Measurements from ENCODE around the gene REEP6.

- TF ChIP-seq, protein P1, sequence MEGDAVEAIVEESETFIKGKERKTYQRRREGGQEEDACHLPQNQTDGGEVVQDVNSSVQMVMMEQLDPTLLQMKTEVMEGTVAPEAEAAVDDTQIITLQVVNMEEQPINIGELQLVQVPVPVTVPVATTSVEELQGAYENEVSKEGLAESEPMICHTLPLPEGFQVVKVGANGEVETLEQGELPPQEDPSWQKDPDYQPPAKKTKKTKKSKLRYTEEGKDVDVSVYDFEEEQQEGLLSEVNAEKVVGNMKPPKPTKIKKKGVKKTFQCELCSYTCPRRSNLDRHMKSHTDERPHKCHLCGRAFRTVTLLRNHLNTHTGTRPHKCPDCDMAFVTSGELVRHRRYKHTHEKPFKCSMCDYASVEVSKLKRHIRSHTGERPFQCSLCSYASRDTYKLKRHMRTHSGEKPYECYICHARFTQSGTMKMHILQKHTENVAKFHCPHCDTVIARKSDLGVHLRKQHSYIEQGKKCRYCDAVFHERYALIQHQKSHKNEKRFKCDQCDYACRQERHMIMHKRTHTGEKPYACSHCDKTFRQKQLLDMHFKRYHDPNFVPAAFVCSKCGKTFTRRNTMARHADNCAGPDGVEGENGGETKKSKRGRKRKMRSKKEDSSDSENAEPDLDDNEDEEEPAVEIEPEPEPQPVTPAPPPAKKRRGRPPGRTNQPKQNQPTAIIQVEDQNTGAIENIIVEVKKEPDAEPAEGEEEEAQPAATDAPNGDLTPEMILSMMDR (IDR thresholded peaks at IDR 0.05): no peak
- no peak for TF ChIP-seq POLR2A (IDR thresholded peaks at IDR 0.05)
These were observed 43.0 kb upstream of the REEP6 start for GRCh38 chr19:1447944-1448343.
